RWPE1 (cell line): ENCODE data around the gene EVL.
"Not testable (repeated sequence)": the region's sequence is repeated elsewhere in the genome, so short reads cannot be mapped to it uniquely, and the experiment has no call there.

Experiments used
- CTCF ChIA-PET: fragments of 350-600 bp; sonication (Branson Sonifier 250); formaldehyde crosslinking; extraction: SDS; loops from one replicate; lab custom pipeline; 2021; lab: Yijun Ruan, JAX
- POLR2A ChIA-PET: fragments of 400-600 bp; formaldehyde crosslinking; extraction: SDS; loops from one replicate; lab custom pipeline; 2020; ENCODE audit warnings: antibody characterized with exemption; ENCODE audit not compliant: low non-redundant PET; lab: Yijun Ruan, JAX
- DNase-seq: peaks from one replicate; pipeline ENCODE4 v3.0.0; 2012; ENCODE audit warnings: low spot score
- H3K27ac ChIP-seq: fragments of 450-650 bp; 2 replicates; pipeline ENCODE4 v1.5.1; 2017
- CTCF ChIP-seq: fragments of 450-650 bp; conservative IDR thresholded peaks from 2 replicates; pipeline ENCODE4 v1.5.1; 2017; ENCODE audit warnings: low read depth, mild to moderate bottlenecking

Gene EVL

GRCh38 chr14:100172811-100173210 is 107.6 kb downstream of the EVL start:
- TF ChIP-seq CTCF = no peak
- ChIA-PET POLR2A (no interaction called here), CTCF (interaction anchor here (0.6 kb wide), 1 partner anchor 68 kb away, joined by 4 read pairs; no protein-coding TSS in a partner anchor)
- H3K27ac ChIP-seq = no peak overlapping the region
- no peak for DNase-seq

DNA sequence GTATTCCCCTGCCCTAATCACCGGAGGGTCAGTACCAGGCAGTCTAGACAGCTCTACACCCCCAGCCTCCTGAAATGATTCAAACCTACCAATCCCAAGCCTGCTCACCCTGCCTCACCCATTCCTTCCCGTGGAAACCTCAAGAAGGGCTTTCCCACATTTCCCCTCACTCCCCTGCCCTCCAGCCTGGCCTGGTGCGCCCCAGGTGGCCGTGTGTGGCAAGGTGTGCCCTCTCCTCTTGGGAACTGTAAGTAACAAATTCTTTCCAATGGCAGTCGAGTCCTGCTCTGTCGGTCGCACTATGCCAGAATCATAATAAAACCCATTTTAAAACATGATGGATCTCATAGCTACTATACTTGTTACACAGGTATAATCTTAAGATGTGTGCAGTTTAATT is 108.1 kb downstream of the EVL start:
- TF ChIP-seq CTCF = no peak
- no peak overlapping the region for H3K27ac ChIP-seq
- DNase-seq = no peak
- ChIA-PET CTCF (interaction anchor here (0.6 kb wide), 1 partner anchor 68 kb away, joined by 4 read pairs; no protein-coding TSS in a partner anchor), POLR2A (no interaction called here)

DNA sequence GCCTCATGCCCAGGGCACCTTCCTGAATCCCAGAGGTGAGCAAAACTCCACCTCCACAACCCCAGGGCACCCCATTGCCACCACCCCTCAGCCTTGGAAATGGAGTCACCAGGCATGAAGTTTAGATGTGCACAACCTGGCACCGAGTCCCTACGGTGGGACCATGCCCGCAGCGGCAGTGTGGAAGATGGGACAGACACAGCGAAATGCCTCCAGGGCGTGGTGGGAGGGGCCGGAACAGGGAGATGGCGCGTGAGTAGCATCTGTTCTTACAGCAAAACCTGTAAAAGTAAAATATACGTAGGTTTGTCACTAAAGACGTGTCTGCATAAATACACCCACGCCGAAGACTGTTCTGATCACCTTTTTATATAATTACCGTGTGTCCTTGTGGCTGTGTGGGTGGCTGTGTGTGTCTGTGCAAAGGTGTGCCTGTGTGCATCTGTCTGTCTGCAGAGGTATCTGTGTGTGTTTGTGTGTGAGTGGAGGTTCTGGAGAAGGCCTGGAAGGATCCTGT is 111.6 kb downstream of the EVL start:
- no peak for TF ChIP-seq CTCF
- no peak for DNase-seq
- POLR2A ChIA-PET = no interaction called here
- H3K27ac ChIP-seq = no peak overlapping the region
- CTCF ChIA-PET = no interaction called here

- CTCF ChIA-PET = no interaction called here
- POLR2A ChIA-PET = no interaction called here
- TF ChIP-seq CTCF = no peak
- no peak overlapping the region for H3K27ac ChIP-seq
- DNase-seq = no peak
These were observed 113.5 kb downstream of the EVL start for GRCh38 chr14:100178691-100179090.

- CTCF ChIA-PET, H3K27ac ChIP-seq, DNase-seq, POLR2A ChIA-PET: not testable (repeated sequence)
These were observed 115.4 kb downstream of the EVL start for GRCh38 chr14:100180671-100181070.

DNA sequence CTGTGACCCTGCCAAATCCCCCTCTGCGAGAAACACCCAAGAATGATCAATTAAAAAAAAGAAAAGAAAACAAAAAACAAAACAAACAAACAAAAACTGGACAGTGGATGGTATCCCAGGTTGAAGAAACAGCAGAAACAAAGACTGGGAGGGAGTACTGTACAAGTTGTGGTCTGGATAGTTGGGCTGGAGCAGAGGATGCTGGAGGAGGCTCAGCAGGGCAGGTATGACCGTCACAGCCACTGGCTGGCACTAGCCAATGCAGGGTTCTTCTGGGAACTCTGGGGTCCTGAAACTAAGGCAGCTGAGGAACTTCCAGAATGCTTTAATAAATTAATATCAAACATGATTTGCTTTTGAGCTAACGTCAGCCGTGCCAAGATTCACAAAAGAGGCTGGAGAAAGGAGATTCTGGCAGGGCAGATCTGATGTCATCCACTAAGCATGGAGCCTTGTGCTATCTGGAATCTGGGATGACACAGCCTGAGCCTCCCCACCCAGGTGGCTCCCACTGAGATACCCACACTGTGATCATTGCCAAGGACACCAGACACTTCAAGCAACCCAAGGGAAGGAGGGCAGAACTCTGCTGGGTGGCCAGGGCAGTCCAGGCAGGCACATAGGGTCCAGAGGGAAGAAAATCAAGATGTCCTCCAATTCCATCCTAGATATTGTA is 116.8 kb downstream of the EVL start:
- POLR2A ChIA-PET, H3K27ac ChIP-seq, DNase-seq, CTCF ChIA-PET: not testable (repeated sequence)

- ChIA-PET CTCF (no interaction called here), POLR2A (no interaction called here)
- H3K27ac ChIP-seq = no peak overlapping the region
- no peak for DNase-seq
- TF ChIP-seq CTCF = no peak
These were observed 122.1 kb downstream of the EVL start for GRCh38 chr14:100187247-100187833.
